ENCODE results near the gene METTL14.

The METTL14 gene

DNA sequence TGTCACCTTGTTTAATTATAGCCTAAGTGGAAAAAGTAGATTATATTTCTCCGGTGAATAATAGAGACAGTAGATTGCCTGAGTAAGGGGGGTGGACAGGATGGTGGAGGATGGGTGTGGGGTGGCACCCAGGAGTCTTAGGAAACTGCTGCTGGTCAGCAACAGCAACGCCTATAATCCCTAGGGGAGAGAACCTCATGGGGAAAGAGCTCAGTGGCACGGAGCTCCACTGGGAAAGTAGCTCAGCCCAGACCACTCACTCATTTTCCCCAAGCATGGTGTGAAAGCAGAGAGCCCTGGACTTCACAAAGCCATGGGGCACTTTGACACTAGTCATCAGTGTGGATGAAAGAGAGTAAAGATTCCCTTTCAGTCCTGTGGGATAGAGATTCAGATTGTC, 31.1 kb downstream of the METTL14 start:
- no peak overlapping the region for H3K9ac ChIP-seq (ENCODE audit: low read length)
- peaks cover 16% of the 10 kb centered on the region for H3K36me3 ChIP-seq (replicated peaks; ENCODE audit: low read depth, low read length)
- no peak overlapping the region for H2AFZ ChIP-seq (ENCODE audit: low read depth, low read length)
- H3K4me2 ChIP-seq (ENCODE audit: low read length) = no peak overlapping the region
- H3K4me3 ChIP-seq (ENCODE audit: low read length) = no peak overlapping the region
- no peak overlapping the region for H3K27ac ChIP-seq (ENCODE audit: low read length)
- TF ChIP-seq, protein P1, sequence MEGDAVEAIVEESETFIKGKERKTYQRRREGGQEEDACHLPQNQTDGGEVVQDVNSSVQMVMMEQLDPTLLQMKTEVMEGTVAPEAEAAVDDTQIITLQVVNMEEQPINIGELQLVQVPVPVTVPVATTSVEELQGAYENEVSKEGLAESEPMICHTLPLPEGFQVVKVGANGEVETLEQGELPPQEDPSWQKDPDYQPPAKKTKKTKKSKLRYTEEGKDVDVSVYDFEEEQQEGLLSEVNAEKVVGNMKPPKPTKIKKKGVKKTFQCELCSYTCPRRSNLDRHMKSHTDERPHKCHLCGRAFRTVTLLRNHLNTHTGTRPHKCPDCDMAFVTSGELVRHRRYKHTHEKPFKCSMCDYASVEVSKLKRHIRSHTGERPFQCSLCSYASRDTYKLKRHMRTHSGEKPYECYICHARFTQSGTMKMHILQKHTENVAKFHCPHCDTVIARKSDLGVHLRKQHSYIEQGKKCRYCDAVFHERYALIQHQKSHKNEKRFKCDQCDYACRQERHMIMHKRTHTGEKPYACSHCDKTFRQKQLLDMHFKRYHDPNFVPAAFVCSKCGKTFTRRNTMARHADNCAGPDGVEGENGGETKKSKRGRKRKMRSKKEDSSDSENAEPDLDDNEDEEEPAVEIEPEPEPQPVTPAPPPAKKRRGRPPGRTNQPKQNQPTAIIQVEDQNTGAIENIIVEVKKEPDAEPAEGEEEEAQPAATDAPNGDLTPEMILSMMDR (IDR thresholded peaks at IDR 0.05; ENCODE audit: low read depth, low read length) = no peak
- no peak for TF ChIP-seq EZH2phosphoT487 (IDR thresholded peaks at IDR 0.05; ENCODE audit: low read depth)
- H3K9me3 ChIP-seq (ENCODE audit: insufficient read depth, low read length) = no peaks in the 10 kb centered on the region
- no peaks in the 10 kb centered on the region for H3K79me2 ChIP-seq (ENCODE audit: low read length)
- no peaks in the 10 kb centered on the region for H3K27me3 ChIP-seq (ENCODE audit: low read depth, low read length)
- no peaks in the 10 kb centered on the region for H3K4me1 ChIP-seq (ENCODE audit: low read length)
- H4K20me1 ChIP-seq (ENCODE audit: insufficient read depth, low read length) = no peaks in the 10 kb centered on the region

DNA sequence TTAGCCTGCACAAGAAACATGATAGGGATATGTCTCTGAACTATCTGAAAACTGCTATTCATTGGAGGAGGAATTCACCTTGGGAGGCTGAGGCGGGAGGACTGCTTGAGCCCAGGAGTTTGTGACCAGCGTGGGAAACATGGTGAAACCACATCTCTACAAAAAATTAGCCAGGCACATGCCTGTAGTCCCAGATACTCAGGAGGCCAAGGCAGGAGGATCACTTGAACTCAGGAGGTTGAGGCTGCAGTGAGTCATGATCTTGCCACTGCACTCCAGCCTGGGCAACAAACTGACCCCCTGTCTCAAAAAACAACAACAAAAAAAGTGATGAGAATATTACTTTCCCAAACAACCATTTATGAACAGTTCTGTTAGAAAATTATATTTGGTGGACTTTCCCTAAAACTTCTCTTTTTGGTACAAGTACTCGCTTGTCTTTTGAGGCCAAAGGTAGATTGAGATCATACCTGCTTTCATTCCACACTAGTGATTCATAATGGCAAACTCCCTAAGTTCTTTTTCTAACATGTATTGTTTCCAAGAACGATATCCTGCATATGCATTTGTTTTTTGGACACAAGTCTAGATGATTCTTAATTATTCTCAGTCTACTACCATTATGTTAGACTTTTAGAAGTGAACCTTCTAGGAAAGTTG, 33.4 kb downstream of the METTL14 start:
- H3K9me3 ChIP-seq (ENCODE audit: insufficient read depth, low read length) = no peaks in the 10 kb centered on the region
- H3K27ac ChIP-seq (ENCODE audit: low read length) = no peak overlapping the region
- H4K20me1 ChIP-seq (ENCODE audit: insufficient read depth, low read length) = no peaks in the 10 kb centered on the region
- H3K4me1 ChIP-seq (ENCODE audit: low read length) = no peaks in the 10 kb centered on the region
- no peak overlapping the region for H3K9ac ChIP-seq (ENCODE audit: low read length)
- no peak overlapping the region for H3K4me2 ChIP-seq (ENCODE audit: low read length)
- no peak overlapping the region for H3K4me3 ChIP-seq (ENCODE audit: low read length)
- TF ChIP-seq EZH2phosphoT487 (IDR thresholded peaks at IDR 0.05; ENCODE audit: low read depth) = no peak
- TF ChIP-seq, protein P1 (IDR thresholded peaks at IDR 0.05; ENCODE audit: low read depth, low read length) = no peak
- no peaks in the 10 kb centered on the region for H3K27me3 ChIP-seq (ENCODE audit: low read depth, low read length)
- no peak overlapping the region for H2AFZ ChIP-seq (ENCODE audit: low read depth, low read length)
- no peaks in the 10 kb centered on the region for H3K79me2 ChIP-seq (ENCODE audit: low read length)
- peaks cover 11% of the 10 kb centered on the region for H3K36me3 ChIP-seq (replicated peaks; ENCODE audit: low read depth, low read length)

DNA sequence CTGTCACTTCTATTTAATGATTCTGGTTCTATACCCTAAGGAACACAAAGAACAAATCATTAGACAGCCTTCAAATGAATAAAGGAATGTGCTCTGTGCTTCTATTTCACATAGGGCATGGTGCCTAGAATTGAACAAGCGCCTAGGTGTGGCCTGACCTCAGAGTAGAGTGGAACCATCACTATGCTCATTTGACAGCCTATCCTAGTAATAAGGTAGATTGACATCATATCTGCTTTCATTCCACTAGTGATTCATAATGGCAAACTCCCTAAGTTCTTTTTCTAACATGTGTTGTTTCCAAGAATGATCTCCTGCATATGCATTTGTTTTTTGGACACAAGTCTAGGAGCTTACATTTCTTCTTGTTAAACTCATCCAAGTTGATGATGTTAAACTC, 36.6 kb downstream of the METTL14 start:
- Histone ChIP-seq H3K4me2 (ENCODE audit: low read length) (no peak overlapping the region), H3K27me3 (ENCODE audit: low read depth, low read length) (no peaks in the 10 kb centered on the region), H3K36me3 (replicated peaks; ENCODE audit: low read depth, low read length) (peaks cover 29% of the 10 kb centered on the region), H4K20me1 (ENCODE audit: insufficient read depth, low read length) (no peaks in the 10 kb centered on the region), H3K9ac (ENCODE audit: low read length) (no peak overlapping the region), H3K4me1 (ENCODE audit: low read length) (no peaks in the 10 kb centered on the region), H3K9me3 (ENCODE audit: insufficient read depth, low read length) (no peaks in the 10 kb centered on the region), H2AFZ (ENCODE audit: low read depth, low read length) (no peak overlapping the region), H3K79me2 (ENCODE audit: low read length) (no peaks in the 10 kb centered on the region), H3K4me3 (ENCODE audit: low read length) (no peak overlapping the region), H3K27ac (ENCODE audit: low read length) (no peak overlapping the region)
- no peak for TF ChIP-seq EZH2phosphoT487 (IDR thresholded peaks at IDR 0.05; ENCODE audit: low read depth)
- TF ChIP-seq, protein P1 (IDR thresholded peaks at IDR 0.05; ENCODE audit: low read depth, low read length) = no peak

DNA sequence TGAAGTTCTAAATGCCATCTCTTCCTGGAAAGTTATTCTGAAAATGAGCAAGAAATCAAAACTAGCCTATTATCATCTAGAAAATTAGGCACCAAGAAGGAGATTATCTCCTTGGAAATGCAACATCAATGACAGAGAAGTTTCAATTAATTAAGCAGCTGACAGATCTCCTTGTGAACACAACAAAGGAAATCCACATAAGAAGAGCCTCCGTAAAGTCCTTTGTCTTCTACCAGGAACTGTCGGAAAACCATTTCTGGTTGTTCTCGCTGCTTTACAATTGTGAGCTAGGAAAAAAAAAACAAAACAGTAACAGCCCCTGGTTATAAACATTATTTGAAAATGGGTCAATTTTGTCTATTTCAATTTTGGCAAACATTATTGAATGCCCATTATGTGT, 38.2 kb downstream of the METTL14 start:
- TF ChIP-seq, protein P1 (IDR thresholded peaks at IDR 0.05; ENCODE audit: low read depth, low read length) = no peak
- H3K4me2 ChIP-seq (ENCODE audit: low read length) = no peak overlapping the region
- H3K36me3 ChIP-seq (replicated peaks; ENCODE audit: low read depth, low read length) = peaks cover 44% of the 10 kb centered on the region
- H2AFZ ChIP-seq (ENCODE audit: low read depth, low read length) = no peak overlapping the region
- no peaks in the 10 kb centered on the region for H3K79me2 ChIP-seq (ENCODE audit: low read length)
- H3K9ac ChIP-seq (ENCODE audit: low read length) = no peak overlapping the region
- no peak overlapping the region for H3K27ac ChIP-seq (ENCODE audit: low read length)
- H4K20me1 ChIP-seq (ENCODE audit: insufficient read depth, low read length) = no peaks in the 10 kb centered on the region
- no peaks in the 10 kb centered on the region for H3K9me3 ChIP-seq (ENCODE audit: insufficient read depth, low read length)
- no peaks in the 10 kb centered on the region for H3K27me3 ChIP-seq (ENCODE audit: low read depth, low read length)
- no peak overlapping the region for H3K4me3 ChIP-seq (ENCODE audit: low read length)
- H3K4me1 ChIP-seq (ENCODE audit: low read length) = no peaks in the 10 kb centered on the region
